GM15510 (cell line): ENCODE results near the gene LOXL3.

Experiments
- POLR2A ChIP-seq: IDR thresholded peaks from 3 replicates; pipeline ENCODE4 v1.6.1; 2011; ENCODE audit warnings: borderline replicate concordance; ENCODE audit not compliant: insufficient read length; ENCODE audit errors: extremely low read depth

The LOXL3 gene

GRCh38 chr2:74560591-74560990, 6.8 kb upstream of the LOXL3 start:
- no peak for TF ChIP-seq POLR2A

GRCh38 chr2:74559912-74560311, 6.2 kb upstream of the LOXL3 start:
- no peak for TF ChIP-seq POLR2A

- no peak for TF ChIP-seq POLR2A
Observed at GRCh38 chr2:74558284-74559230, 4.8 kb upstream of the LOXL3 start.

GRCh38 chr2:74556831-74557370, 3.2 kb upstream of the LOXL3 start:
- TF ChIP-seq POLR2A = no peak

- no peak for TF ChIP-seq POLR2A
Observed at GRCh38 chr2:74556159-74556558, 2.4 kb upstream of the LOXL3 start.

GRCh38 chr2:74555610-74556103, 1.9 kb upstream of the LOXL3 start:
- no peak for TF ChIP-seq POLR2A

GRCh38 chr2:74554820-74555531, 1.2 kb upstream of the LOXL3 start:
- peak; percentile 33 for TF ChIP-seq POLR2A

GRCh38 chr2:74552914-74553811, 579 bp downstream of the LOXL3 start:
- peak; percentile 15 for TF ChIP-seq POLR2A

GRCh38 chr2:74551942-74552913, 1.5 kb downstream of the LOXL3 start:
- no peak for TF ChIP-seq POLR2A

- no peak for TF ChIP-seq POLR2A
Observed at GRCh38 chr2:74551530-74551929, 2.2 kb downstream of the LOXL3 start.

GRCh38 chr2:74550231-74550630, 3.5 kb downstream of the LOXL3 start:
- TF ChIP-seq POLR2A = no peak

- peak; percentile 68 for TF ChIP-seq POLR2A
Observed at GRCh38 chr2:74548900-74549826, 4.6 kb downstream of the LOXL3 start.
